Retinal pigment epithelial cell (primary cell): Measurements from ENCODE around the gene LTK.

Experiments
- DNase-seq: peaks from one replicate; pipeline ENCODE4 v3.0.0-alpha.2; 2010; ENCODE audit warnings: low read depth
- H3K4me3 ChIP-seq: 2 replicates; pipeline ENCODE4 v1.5.1; 2011; ENCODE audit warnings: mild to moderate bottlenecking, low read length, control low read depth, moderate library complexity
- CTCF ChIP-seq: conservative IDR thresholded peaks from 2 replicates; pipeline ENCODE4 v1.5.1; 2011; ENCODE audit warnings: low read depth, low read length, control low read depth, inconsistent platforms

LTK gene

GRCh38 chr15:41484937-41485625 is 28.5 kb downstream of the LTK start:
- no peak overlapping the region for H3K4me3 ChIP-seq
- no peak for DNase-seq
- TF ChIP-seq CTCF = no peak

GRCh38 chr15:41483519-41483918 is 30.1 kb downstream of the LTK start:
- no peak for DNase-seq
- H3K4me3 ChIP-seq = no peak overlapping the region
- TF ChIP-seq CTCF = no peak

- no peak overlapping the region for H3K4me3 ChIP-seq
- TF ChIP-seq CTCF = no peak
- no peak for DNase-seq
Measured at GRCh38 chr15:41483115-41483514, 30.5 kb downstream of the LTK start.

GRCh38 chr15:41482110-41482877 is 31.3 kb downstream of the LTK start:
- no peak overlapping the region for H3K4me3 ChIP-seq
- TF ChIP-seq CTCF = no peak
- no peak for DNase-seq

- no peak overlapping the region for H3K4me3 ChIP-seq
- TF ChIP-seq CTCF = no peak
- DNase-seq = no peak
Measured at GRCh38 chr15:41480396-41481140, 33.1 kb downstream of the LTK start.

- DNase-seq = no peak
- TF ChIP-seq CTCF = no peak
- no peak overlapping the region for H3K4me3 ChIP-seq
Measured at GRCh38 chr15:41476416-41477048, 37.1 kb downstream of the LTK start.
